ENCODE data around the gene INO80. TPM values are rescaled to one million over a fixed set of nuclear protein-coding genes. Genes with fewer than 3 reads are reported as not detected.

Gene INO80
- total RNA-seq, 1 donor from 2014 or later: 31.7 TPM

GRCh38 chr15:41047474-41047873 is 68.6 kb downstream of the INO80 start:
- TF ChIP-seq POLR2A (IDR thresholded peaks at IDR 0.05): no peak
- TF ChIP-seq, protein P1, sequence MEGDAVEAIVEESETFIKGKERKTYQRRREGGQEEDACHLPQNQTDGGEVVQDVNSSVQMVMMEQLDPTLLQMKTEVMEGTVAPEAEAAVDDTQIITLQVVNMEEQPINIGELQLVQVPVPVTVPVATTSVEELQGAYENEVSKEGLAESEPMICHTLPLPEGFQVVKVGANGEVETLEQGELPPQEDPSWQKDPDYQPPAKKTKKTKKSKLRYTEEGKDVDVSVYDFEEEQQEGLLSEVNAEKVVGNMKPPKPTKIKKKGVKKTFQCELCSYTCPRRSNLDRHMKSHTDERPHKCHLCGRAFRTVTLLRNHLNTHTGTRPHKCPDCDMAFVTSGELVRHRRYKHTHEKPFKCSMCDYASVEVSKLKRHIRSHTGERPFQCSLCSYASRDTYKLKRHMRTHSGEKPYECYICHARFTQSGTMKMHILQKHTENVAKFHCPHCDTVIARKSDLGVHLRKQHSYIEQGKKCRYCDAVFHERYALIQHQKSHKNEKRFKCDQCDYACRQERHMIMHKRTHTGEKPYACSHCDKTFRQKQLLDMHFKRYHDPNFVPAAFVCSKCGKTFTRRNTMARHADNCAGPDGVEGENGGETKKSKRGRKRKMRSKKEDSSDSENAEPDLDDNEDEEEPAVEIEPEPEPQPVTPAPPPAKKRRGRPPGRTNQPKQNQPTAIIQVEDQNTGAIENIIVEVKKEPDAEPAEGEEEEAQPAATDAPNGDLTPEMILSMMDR (IDR thresholded peaks at IDR 0.05): no peak
- no peak for TF ChIP-seq POLR2AphosphoS5 (IDR thresholded peaks at IDR 0.05; ENCODE audit: insufficient read depth in 1 of 2, low read depth in 1 of 2)
- intact Hi-C loops (cut with DNase I): no loop called here
- Histone ChIP-seq H3K9me3 (no peaks in the 10 kb centered on the region), H3K27me3 (no peaks in the 10 kb centered on the region), H3K4me1 (no peaks in the 10 kb centered on the region), H3K4me3 (no peak overlapping the region), H3K27ac (no peak overlapping the region), H3K36me3 (peaks cover 0 to 69% of the 10 kb centered on the region in 2 donors)
- no peak for DNase-seq (ENCODE audit: extremely low spot score in 2 of 2)

DNA sequence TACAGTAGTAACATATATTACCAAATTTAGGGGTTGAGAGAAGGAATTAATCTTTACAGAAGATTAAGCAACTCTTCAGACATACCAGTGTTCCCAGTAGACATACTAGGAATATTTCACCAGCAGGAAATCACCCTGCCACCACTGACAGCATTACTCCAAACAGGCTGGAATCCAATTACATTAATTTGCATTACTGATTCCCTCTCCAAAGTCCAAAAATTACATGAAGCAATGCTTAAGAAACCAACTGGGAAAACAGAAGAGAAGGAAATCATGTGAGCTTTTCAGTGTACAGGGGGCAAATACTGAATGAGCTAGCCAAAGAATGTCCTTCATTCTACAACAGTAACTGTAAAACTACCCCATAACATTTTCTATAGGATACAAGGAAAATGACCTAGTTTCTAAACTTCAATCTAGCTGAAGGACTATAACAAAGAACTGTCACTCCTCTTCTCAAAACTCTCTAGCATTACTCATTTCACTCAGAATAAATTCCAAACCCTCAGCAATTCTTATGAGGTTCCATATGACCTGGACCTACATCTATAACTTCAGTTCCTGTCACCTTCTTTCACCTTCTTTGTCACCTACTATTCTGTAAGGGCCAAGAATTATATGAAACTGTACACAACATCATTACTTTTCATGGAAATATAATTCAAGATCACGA is 72.7 kb downstream of the INO80 start:
- Histone ChIP-seq H3K4me3 (no peak overlapping the region), H3K36me3 (peaks cover 0 to 67% of the 10 kb centered on the region in 2 donors), H3K9me3 (no peaks in the 10 kb centered on the region), H3K27ac (no peak overlapping the region), H3K27me3 (no peaks in the 10 kb centered on the region), H3K4me1 (no peaks in the 10 kb centered on the region)
- no peak for TF ChIP-seq POLR2A (IDR thresholded peaks at IDR 0.05)
- TF ChIP-seq, protein P1 (IDR thresholded peaks at IDR 0.05): no peak
- no peak for TF ChIP-seq POLR2AphosphoS5 (IDR thresholded peaks at IDR 0.05; ENCODE audit: insufficient read depth in 1 of 2, low read depth in 1 of 2)
- intact Hi-C loops (cut with DNase I): no loop called here
- no peak for DNase-seq (ENCODE audit: extremely low spot score in 2 of 2)

- H3K27ac ChIP-seq: no peak overlapping the region
- no peak for TF ChIP-seq POLR2AphosphoS5 (IDR thresholded peaks at IDR 0.05; ENCODE audit: insufficient read depth in 1 of 2, low read depth in 1 of 2)
- no peak for TF ChIP-seq POLR2A (IDR thresholded peaks at IDR 0.05)
- H3K9me3 ChIP-seq: no peaks in the 10 kb centered on the region
- intact Hi-C loops (cut with DNase I): no loop called here
- peaks cover 0 to 62% of the 10 kb centered on the region in 2 donors for H3K36me3 ChIP-seq
- no peak overlapping the region for H3K4me3 ChIP-seq
- no peaks in the 10 kb centered on the region for H3K4me1 ChIP-seq
- DNase-seq (ENCODE audit: extremely low spot score in 2 of 2): no peak
- H3K27me3 ChIP-seq: no peaks in the 10 kb centered on the region
Observed at GRCh38 chr15:41042851-41043250, 73.2 kb downstream of the INO80 start.

DNA sequence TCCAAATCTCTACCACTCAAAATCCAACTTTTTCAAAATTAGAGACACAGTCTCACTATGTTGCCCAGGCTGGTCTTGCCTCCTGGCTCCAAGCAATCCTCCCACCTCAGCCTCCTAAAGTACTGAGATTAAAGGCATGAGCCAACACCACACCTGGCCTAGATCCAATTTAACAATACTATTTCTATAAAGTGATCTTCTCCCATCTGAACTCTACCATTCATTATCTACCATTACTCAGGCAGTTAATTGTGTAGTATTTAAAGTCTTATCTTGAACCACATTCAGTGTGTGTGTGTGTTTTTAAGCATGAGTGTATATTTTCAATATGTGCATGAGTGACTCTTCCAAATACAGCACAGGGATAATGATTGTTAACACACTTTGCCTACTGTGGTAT is 77.0 kb downstream of the INO80 start:
- TF ChIP-seq POLR2AphosphoS5 (IDR thresholded peaks at IDR 0.05; ENCODE audit: insufficient read depth in 1 of 2, low read depth in 1 of 2) (no peak), POLR2A (IDR thresholded peaks at IDR 0.05) (no peak)
- Histone ChIP-seq H3K27me3 (no peaks in the 10 kb centered on the region), H3K27ac (no peak overlapping the region), H3K4me3 (no peak overlapping the region), H3K36me3 (peaks cover 0 to 32% of the 10 kb centered on the region in 2 donors), H3K4me1 (no peaks in the 10 kb centered on the region), H3K9me3 (no peaks in the 10 kb centered on the region)
- DNase-seq (ENCODE audit: extremely low spot score in 2 of 2): no peak
- intact Hi-C loops (cut with DNase I): no loop called here

DNA sequence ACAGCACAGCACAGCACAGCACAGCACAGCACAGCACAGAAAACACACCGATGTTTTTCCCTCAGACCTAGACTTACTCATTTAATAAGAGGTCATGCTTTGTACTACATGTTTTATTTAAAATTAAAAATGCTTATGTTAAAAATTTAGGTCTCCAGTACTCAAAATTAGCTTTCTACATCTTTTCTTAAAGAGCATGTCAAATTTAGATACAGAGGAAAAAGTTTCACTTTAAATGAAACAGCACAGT is 84.1 kb downstream of the INO80 start:
- Histone ChIP-seq H3K36me3 (peaks cover 0 to 7% of the 10 kb centered on the region in 2 donors), H3K4me3 (no peak overlapping the region), H3K27me3 (no peaks in the 10 kb centered on the region), H3K27ac (no peak overlapping the region), H3K4me1 (no peaks in the 10 kb centered on the region), H3K9me3 (no peaks in the 10 kb centered on the region)
- TF ChIP-seq, protein P1 (IDR thresholded peaks at IDR 0.05): no peak
- TF ChIP-seq POLR2A (IDR thresholded peaks at IDR 0.05): no peak
- intact Hi-C loops (cut with DNase I): no loop called here
- no peak for DNase-seq (ENCODE audit: extremely low spot score in 2 of 2)

- TF ChIP-seq POLR2AphosphoS5 (IDR thresholded peaks at IDR 0.05; ENCODE audit: insufficient read depth in 1 of 2, low read depth in 1 of 2) (no peak), POLR2A (IDR thresholded peaks at IDR 0.05) (no peak)
- TF ChIP-seq, protein P1 (IDR thresholded peaks at IDR 0.05): no peak
- no peak overlapping the region for H3K27ac ChIP-seq
- no peak for DNase-seq (ENCODE audit: extremely low spot score in 2 of 2)
- no peaks in the 10 kb centered on the region for H3K4me1 ChIP-seq
- H3K4me3 ChIP-seq: no peak overlapping the region
- H3K9me3 ChIP-seq: no peaks in the 10 kb centered on the region
- no peaks in the 10 kb centered on the region for H3K27me3 ChIP-seq
- intact Hi-C loops (cut with DNase I): no loop called here
- peaks cover 0 to 11% of the 10 kb centered on the region in 2 donors for H3K36me3 ChIP-seq
Observed at GRCh38 chr15:41031232-41032078, 84.6 kb downstream of the INO80 start.

Data from vagina (tissue), 2 donors.